ENCODE data around the gene RAET1L.
"Not testable (repeated sequence)": the region's sequence is repeated elsewhere in the genome, so short reads cannot be mapped to it uniquely, and the experiment has no call there.

Gene RAET1L

DNA sequence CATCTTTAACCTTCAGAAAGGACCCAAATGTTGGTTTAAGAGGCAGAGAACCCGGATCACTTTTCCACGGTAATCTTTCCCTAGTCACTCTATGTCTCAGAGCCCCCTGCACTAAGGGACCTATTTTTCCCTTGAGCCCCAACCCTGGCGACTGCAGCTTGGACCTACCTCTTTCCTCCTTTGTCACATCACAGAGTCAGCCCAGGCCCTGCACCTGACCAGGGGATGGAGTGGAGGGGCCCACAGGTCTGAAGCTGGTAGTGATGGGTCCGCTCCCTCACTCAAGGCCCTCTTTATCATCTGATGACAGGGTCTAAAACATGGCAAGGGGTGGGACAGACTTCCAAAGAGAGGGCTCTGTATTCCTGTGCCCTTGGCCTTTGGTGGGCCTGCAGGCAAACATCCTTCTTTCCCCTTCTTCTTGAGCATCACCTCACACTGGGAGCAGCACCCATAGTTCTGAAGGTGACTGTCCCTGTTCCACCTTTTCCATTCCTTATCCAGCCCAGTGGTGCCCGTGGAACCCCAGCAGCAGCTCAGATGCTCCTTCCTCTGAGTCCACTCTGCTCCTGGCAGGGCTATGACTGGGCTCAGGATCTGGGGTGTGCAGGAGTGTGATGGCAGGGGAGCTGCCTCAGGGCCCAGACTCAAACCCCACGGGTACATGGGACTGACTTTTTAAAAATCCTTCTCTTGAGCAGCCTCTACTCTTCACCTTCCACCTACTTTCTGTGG is 6.3 kb downstream of the RAET1L start:
- Mint-ChIP-seq H3K4me1 (ENCODE audit: low read depth in 2 of 2) (peaks cover 8 to 11% of the 10 kb centered on the region in 2 donors), H3K27me3 (peaks cover 48 to 76% of the 10 kb centered on the region in 2 donors), H3K9me3 (no peaks in the 10 kb centered on the region), H3K27ac (no peak overlapping the region), H3K4me3 (no peak overlapping the region), H3K36me3 (ENCODE audit: insufficient read depth) (peaks cover 3% of the 10 kb centered on the region)
- DNase-seq: no peak
- no peak for ATAC-seq (replicated peaks)

DNA sequence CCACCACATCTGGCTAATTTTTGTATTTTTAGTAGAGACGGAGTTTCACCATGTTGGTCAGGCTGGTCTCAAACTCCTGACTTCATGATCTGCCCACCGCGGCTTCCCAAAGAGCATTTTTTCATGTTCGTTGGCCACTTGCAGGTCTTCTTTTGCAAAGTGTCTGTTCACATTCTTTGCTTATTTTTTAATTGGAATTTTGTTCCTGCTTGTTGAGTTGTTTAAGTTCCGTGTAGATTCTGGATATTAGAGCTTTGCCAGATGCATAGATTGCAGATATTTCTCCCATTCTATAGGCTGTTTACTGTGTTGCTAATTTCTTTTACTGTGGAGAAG is 8.2 kb downstream of the RAET1L start:
- H3K4me3 Mint-ChIP-seq; H3K27ac Mint-ChIP-seq; H3K9me3 Mint-ChIP-seq; ATAC-seq (replicated peaks); DNase-seq; H3K36me3 Mint-ChIP-seq (ENCODE audit: insufficient read depth): not testable (repeated sequence)
- H3K4me1 Mint-ChIP-seq (ENCODE audit: low read depth in 2 of 2): peaks cover 15 to 17% of the 10 kb centered on the region in 2 donors
- peaks cover 62 to 82% of the 10 kb centered on the region in 2 donors for H3K27me3 Mint-ChIP-seq

DNA sequence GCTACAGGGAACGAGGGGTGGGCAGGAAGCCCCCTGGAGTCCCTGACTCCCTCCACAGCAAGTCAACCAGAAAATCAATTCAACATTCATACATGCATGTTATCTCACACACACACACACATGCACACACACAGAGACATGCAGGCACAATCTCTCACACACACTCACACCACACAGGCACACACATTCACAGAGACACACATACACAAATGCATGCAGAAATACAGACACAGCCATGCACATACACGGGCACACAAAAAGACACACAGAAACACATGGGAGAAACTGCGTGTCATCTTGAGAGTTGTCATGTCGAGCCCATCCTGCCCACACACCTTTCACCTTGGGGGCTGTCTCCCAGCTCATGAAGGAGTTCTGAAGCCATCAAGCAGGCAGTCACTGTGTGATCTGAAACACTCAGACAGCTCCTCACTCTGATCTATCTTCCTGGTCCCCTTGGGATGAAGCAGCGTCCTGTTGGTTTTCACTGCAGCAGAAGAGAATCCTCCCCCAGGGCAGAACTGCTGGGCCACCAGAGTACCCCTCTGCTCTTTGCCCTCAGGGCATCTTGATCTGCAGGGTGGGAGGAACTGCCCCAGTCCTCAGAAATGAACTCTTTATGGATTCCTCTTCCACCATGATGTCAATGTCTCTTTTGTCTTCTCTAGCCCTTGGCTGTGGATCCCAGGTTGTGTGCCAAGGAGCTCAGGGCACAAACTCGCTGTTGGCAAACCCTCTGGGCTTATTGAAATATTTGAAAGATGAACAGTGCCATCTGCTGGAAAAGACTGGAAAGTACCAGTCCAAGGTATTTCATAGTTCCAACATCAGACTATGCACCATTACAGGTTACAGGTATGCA is 8.8 kb downstream of the RAET1L start:
- Mint-ChIP-seq H3K4me1 (ENCODE audit: low read depth in 2 of 2) (peaks cover 15 to 17% of the 10 kb centered on the region in 2 donors), H3K36me3 (ENCODE audit: insufficient read depth) (peaks cover 4% of the 10 kb centered on the region), H3K27me3 (peaks cover 62 to 82% of the 10 kb centered on the region in 2 donors), H3K9me3 (no peaks in the 10 kb centered on the region), H3K4me3 (no peak overlapping the region), H3K27ac (no peak overlapping the region)
- peak; percentile 63 to 70 (median 66) for DNase-seq
- peak; percentile 81 for ATAC-seq (replicated peaks)

DNA sequence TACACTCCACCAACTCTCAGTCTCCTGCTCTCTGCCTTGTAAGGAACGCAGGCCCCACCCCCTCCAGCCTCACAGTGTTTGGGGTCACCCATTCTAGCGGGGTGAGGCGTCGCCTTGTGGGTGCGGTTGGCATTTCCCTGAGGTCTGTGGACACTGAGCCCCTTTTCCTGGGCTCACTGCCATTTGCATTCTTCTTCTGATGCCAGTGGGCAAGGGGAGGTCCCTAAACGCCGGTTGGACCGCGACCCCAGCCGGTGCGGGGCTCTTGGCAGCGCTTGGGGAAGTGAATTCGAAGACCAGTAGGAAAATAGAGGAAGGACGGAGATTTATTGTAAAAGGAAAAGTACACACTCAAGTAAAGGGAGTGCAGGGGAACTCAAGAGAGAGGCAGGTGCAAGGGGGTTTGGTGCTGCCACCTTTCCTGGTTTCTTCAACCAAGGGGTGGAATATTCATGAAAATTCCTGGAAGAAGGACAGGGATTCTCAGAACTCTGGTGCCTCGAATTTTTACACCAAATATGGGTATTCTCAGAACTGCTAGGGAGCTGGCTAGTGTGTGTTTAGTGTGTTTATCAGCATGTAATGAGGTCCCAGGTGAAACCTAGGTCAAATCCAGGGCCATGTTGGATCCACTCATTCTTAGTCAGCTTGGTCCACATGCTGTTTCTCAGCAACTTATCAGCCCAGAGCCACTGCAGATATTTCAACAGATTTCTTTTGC is 9.9 kb downstream of the RAET1L start:
- peaks cover 15 to 17% of the 10 kb centered on the region in 2 donors for H3K4me1 Mint-ChIP-seq (ENCODE audit: low read depth in 2 of 2)
- DNase-seq: peak in 1 of 3 experiments; percentile 36
- peak; percentile 77 for ATAC-seq (replicated peaks)

DNA sequence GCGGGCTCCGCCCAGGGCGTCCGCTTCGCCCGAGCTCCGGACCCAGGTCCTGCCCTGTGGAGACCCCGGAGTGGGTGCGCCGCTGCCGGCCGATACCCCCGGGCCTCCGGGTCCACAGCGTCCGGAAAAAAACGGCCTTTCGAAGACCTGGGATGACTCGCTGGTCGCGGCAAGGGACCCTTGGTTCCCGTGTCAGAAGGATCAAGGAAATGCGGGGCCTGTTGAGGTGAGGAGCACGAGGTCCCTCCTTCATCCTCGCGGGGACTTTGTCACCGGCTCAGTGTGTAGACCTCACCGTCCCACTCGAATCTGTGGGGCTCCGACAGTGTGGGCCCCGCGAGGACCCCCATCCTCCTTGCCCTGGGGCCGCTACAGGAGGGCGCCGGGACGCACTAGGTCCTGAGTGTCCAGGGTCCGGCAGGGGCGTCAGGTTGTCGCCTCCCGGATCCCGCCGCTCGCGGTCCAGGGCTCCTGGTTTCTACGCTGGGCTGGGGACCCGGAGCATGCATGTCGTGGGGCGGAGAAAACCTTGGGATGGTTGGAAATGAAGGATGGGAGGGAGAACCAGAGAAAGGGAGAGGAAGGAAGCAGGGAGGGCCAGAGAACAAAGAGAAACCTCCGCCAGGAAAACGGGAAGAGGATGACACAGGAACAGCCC is 10.6 kb downstream of the RAET1L start:
- not testable (repeated sequence) for H3K36me3 Mint-ChIP-seq (ENCODE audit: insufficient read depth); DNase-seq; ATAC-seq (replicated peaks); H3K4me3 Mint-ChIP-seq; H3K9me3 Mint-ChIP-seq; H3K27ac Mint-ChIP-seq
- H3K27me3 Mint-ChIP-seq: peaks cover 80 to 87% of the 10 kb centered on the region in 2 donors
- H3K4me1 Mint-ChIP-seq (ENCODE audit: low read depth in 2 of 2): peaks cover 15 to 17% of the 10 kb centered on the region in 2 donors

More for the DNA sequence above, 9.9 kb downstream of the RAET1L start:
- H3K27ac Mint-ChIP-seq; H3K36me3 Mint-ChIP-seq (ENCODE audit: insufficient read depth); H3K4me3 Mint-ChIP-seq; H3K9me3 Mint-ChIP-seq: not testable (repeated sequence)
- H3K27me3 Mint-ChIP-seq: peaks cover 73 to 84% of the 10 kb centered on the region in 2 donors

DNA sequence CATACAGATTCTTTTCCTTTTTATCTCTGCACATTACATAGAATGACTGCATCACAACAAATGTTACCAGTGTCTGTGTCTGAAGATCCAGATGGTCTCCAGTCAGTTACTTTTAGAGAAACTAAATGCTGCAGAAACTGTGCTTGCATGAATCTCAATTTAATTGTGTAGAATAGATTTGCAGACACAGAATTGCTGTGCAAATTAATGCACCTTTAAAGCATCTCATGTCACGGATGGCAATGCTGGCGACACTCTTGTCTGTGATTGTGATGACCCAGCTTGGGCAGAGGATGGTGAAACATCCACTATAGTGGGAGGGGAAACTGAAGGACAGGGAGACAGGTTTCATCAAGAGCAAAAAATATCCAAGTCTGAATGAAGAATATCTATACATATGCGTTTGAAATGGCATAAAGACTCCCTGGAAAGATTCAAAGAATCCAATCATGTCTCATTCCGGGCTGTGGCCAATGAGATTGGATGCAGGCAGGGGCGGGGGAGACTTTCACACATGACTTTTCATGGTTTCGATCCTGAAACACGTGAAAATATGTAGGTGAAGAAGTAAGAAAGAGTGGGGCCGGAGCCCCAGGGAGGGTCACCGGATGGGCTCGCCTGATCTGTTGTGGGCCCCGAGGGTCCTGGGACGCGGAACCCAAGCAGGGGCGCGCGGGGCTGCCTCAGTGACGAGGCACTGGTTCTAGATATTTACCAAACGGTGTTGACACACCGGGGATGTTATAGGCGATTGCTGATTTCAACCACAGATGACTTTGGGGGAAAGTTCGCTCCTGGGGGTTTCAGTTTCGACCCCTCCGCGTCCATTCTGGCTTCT is 11.3 kb downstream of the RAET1L start:
- peaks cover 15 to 17% of the 10 kb centered on the region in 2 donors for H3K4me1 Mint-ChIP-seq (ENCODE audit: low read depth in 2 of 2)
- not testable (repeated sequence) for H3K9me3 Mint-ChIP-seq; H3K27ac Mint-ChIP-seq; H3K36me3 Mint-ChIP-seq (ENCODE audit: insufficient read depth); ATAC-seq (replicated peaks); DNase-seq
- H3K27me3 Mint-ChIP-seq: peaks cover 78 to 88% of the 10 kb centered on the region in 2 donors
- H3K4me3 Mint-ChIP-seq: peak overlapping the region; percentile 45 to 75

DNA sequence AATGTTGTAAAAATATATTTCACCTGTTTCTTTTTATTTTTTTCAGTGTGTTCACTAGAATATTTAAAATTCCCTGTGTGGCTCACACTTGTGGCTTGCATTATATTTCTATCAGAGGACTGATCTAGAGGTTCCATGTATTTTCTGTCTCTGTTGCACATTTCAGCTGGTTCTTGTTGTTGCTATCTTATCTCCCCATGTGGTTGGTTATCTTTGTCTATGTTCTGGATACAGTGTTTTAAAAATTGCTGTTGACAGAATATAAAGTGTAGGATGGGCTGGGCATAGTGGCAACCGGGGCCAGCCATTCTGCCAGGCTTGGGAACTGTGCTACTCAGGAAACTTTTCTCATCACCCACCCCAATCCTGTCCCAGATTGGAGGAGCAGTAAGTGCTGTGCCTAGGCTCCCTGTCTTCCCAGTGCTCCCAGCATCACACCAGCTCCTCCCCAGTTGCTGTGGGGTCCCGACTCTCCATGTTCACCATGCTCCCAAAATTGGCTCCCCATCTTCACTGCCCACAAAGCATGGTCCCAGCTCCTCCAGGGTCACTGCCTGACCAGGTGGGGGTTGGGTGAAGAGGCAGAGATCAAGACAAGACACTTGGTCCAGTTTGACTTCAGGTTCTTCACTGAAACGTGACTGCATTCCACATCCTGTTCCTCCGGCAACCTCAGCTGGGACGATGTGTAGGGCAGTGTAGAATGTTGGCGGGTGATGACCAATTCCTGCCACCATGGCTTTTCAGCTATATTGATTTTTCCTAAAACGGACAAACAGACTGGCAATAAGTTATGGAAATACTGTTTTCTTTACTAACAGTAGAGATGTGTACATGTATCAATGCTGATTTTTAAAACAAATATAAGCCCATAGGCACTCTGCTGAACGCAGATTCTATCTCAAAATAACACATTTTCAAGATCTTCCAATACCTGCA is 12.2 kb downstream of the RAET1L start:
- Mint-ChIP-seq H3K27me3 (peaks cover 78 to 88% of the 10 kb centered on the region in 2 donors), H3K4me1 (ENCODE audit: low read depth in 2 of 2) (peaks cover 17 to 18% of the 10 kb centered on the region in 2 donors)
- DNase-seq; H3K4me3 Mint-ChIP-seq; H3K27ac Mint-ChIP-seq; ATAC-seq (replicated peaks); H3K9me3 Mint-ChIP-seq; H3K36me3 Mint-ChIP-seq (ENCODE audit: insufficient read depth): not testable (repeated sequence)

DNA sequence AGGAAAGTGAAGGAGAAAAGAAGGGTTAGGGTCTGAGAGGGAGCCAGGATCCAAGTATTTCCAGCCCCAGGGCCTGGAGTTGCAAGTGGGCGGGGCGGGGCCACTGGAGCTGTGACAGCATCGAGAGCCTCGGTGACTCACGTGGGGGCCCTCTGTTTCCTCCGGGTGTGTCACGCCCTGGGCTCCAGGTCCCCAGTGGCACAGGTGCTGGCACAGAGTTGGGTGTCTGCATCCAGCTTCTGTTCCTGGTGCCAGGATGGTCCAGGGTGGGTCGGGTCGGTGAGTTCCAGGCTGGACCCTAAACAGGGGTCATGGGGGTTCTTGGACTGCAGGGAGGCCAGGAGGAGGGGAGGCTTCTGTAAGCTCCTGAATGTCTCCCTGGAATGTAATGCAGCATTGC is 16.7 kb downstream of the RAET1L start:
- no peak overlapping the region for H3K27ac Mint-ChIP-seq
- H3K36me3 Mint-ChIP-seq (ENCODE audit: insufficient read depth): peaks cover 16% of the 10 kb centered on the region
- no peaks in the 10 kb centered on the region for H3K9me3 Mint-ChIP-seq
- H3K4me3 Mint-ChIP-seq: no peak overlapping the region
- H3K4me1 Mint-ChIP-seq (ENCODE audit: low read depth in 2 of 2): peaks cover 23 to 24% of the 10 kb centered on the region in 2 donors
- peaks cover 40 to 69% of the 10 kb centered on the region in 2 donors for H3K27me3 Mint-ChIP-seq
- ATAC-seq (replicated peaks): no peak
- no peak for DNase-seq

DNA sequence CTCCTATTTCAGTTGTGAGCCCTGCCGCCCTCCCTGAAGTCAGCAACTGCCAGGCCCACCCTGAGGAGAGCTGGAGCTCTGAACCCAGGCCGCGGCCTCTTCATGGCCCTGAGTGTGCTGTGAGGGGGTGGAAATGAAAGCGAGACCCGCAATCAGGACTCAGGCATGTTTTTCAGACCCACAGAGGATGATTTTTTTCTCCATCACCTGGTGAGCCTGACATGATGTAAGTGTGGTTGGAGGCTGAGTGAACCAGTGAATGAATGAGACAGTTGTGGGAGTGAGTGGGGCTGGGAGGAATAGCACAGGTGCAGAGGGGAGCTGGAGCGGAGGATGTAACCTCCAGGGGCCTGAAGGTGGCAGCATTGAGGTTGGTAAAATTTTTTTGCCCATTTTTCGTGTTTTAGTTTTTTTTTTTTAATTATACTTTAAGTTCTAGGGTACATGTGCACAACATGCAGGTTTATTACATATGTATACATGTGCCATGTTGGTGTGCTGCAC is 18.3 kb downstream of the RAET1L start:
- Mint-ChIP-seq H3K4me1 (ENCODE audit: low read depth in 2 of 2) (peaks cover 20 to 23% of the 10 kb centered on the region in 2 donors), H3K27me3 (peaks cover 30 to 57% of the 10 kb centered on the region in 2 donors), H3K9me3 (no peaks in the 10 kb centered on the region), H3K36me3 (ENCODE audit: insufficient read depth) (peaks cover 16% of the 10 kb centered on the region), H3K27ac (no peak overlapping the region), H3K4me3 (no peak overlapping the region)
- no peak for ATAC-seq (replicated peaks)
- no peak for DNase-seq

DNA sequence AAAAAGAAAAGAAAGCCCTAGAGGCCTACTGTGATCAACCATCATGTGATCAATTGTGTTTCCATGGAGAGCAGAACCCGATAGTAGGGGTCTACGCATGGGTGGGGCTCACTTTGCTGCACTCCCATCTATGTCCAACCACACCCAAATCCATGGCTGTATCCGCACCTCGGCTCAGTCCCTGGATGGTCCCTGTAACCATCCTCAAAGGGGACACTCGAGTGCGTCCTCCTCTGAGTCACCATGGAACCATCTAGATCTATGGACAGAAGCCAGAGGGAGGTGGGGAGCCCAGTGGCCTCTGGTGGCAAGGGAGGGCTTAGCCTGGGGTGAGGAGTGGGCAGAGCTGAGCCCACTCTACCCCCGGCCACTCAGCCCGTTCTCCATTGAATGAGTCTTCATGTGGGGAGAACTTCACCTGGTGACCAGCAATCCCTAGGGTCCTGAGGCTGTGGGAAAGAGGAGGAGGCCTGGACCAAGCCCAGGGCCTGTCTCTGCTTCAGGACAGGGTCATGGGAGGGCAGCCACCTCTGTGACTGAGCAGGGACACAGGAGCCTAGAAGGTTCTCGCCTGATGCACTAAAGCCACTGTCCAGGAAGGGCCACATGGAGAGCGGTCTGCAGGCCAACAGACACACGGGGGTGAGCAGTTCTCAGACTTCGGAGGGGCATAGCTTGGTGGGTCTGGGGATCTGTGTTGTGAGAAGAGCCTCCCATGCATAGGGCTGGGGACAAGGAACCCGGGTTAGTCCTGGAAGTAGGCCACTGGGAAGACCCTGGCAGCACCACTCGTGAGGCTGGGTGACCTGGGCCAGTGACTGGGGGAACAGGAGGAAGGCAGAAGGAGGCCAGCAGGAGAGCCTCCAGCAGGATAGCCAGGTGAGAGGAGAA is 19.3 kb downstream of the RAET1L start:
- Mint-ChIP-seq H3K27ac (peak overlapping the region; percentile 67 to 95), H3K9me3 (no peaks in the 10 kb centered on the region), H3K4me3 (peak overlapping the region; percentile 89 to 92), H3K27me3 (peaks cover 25 to 52% of the 10 kb centered on the region in 2 donors), H3K4me1 (ENCODE audit: low read depth in 2 of 2) (peaks cover 29 to 32% of the 10 kb centered on the region in 2 donors), H3K36me3 (ENCODE audit: insufficient read depth) (peaks cover 16% of the 10 kb centered on the region)
- DNase-seq (no peak), ATAC-seq (replicated peaks) (no peak)
